DND-41 (cell line): ENCODE measurements around the gene CACNB1.

ENCODE experiments used
- ATAC-seq: fragments of 200-7000 bp; cut with Tn5 transposase; 3 replicates; pipeline ENCODE4 v1.9.1; 2021; ENCODE audit warnings: low read depth; ENCODE audit not compliant: insufficient read depth
- DNase-seq: peaks from one replicate; pipeline ENCODE4 v3.0.0-alpha.2; 2020
- H2AFZ ChIP-seq: 2 replicates; pipeline ENCODE4 v1.6.0; 2012; ENCODE audit warnings: low read depth, low read length
- H3K27ac ChIP-seq: 2 replicates; pipeline ENCODE4 v1.5.1; 2012; ENCODE audit warnings: low read length, inconsistent platforms
- H3K27me3 ChIP-seq: fragments of 200-600 bp; sonication (generic); 2 replicates; pipeline ENCODE4 v1.6.0; 2012; ENCODE audit warnings: low read length, mild to moderate bottlenecking, inconsistent platforms; ENCODE audit not compliant: insufficient read depth, poor library complexity
- H3K36me3 ChIP-seq: 2 replicates; pipeline ENCODE4 v1.5.1; 2012; ENCODE audit warnings: low read length, inconsistent platforms; ENCODE audit not compliant: insufficient read depth
- H3K4me1 ChIP-seq: 2 replicates; pipeline ENCODE4 v1.5.1; 2012; ENCODE audit warnings: mild to moderate bottlenecking, low read length; ENCODE audit not compliant: insufficient read depth
- H3K4me2 ChIP-seq: 2 replicates; pipeline ENCODE4 v1.6.0; 2012; ENCODE audit warnings: mild to moderate bottlenecking, moderate library complexity, low read length, inconsistent platforms; ENCODE audit not compliant: insufficient read depth
- H3K4me3 ChIP-seq, 2 experiments: fragments of 200-600 bp in 1 of 2; shearing (Covaris generic) in 1 of 2; 2 replicates each; pipeline ENCODE4 v1.5.1; 2012 to 2016; ENCODE audit warnings: inconsistent platforms in 2 of 2, low read length in 2 of 2, mild to moderate bottlenecking in 2 of 2, low read depth in 1 of 2, moderate library complexity in 1 of 2
- H3K79me2 ChIP-seq: 2 replicates; pipeline ENCODE4 v1.6.0; 2012; ENCODE audit warnings: low read length, inconsistent platforms; ENCODE audit not compliant: insufficient read depth
- H3K9ac ChIP-seq: 2 replicates; pipeline ENCODE4 v1.6.0; 2012; ENCODE audit warnings: low read depth, mild to moderate bottlenecking, inconsistent platforms, low read length, moderate library complexity
- H3K9me3 ChIP-seq: 2 replicates; pipeline ENCODE4 v1.5.1; 2012; ENCODE audit warnings: low read length, moderate library complexity, mild to moderate bottlenecking, inconsistent platforms; ENCODE audit not compliant: insufficient read depth, severe bottlenecking
- H4K20me1 ChIP-seq: 2 replicates; pipeline ENCODE4 v1.6.0; 2012; ENCODE audit warnings: low read length; ENCODE audit not compliant: insufficient read depth
- EZH2 ChIP-seq: IDR thresholded peaks from 3 replicates; pipeline ENCODE4 v1.6.1; 2012; ENCODE audit warnings: borderline replicate concordance, low read depth, mild to moderate bottlenecking, moderate library complexity, low read length, inconsistent platforms; ENCODE audit not compliant: severe bottlenecking
- TF ChIP-seq, protein P1 (sequence below): IDR thresholded peaks from 2 replicates; pipeline ENCODE4 v1.5.1; 2012; ENCODE audit warnings: borderline replicate concordance, low read length, moderate library complexity, mild to moderate bottlenecking; ENCODE audit not compliant: poor library complexity, severe bottlenecking; ENCODE audit errors: extremely low read depth

Gene CACNB1

DNA sequence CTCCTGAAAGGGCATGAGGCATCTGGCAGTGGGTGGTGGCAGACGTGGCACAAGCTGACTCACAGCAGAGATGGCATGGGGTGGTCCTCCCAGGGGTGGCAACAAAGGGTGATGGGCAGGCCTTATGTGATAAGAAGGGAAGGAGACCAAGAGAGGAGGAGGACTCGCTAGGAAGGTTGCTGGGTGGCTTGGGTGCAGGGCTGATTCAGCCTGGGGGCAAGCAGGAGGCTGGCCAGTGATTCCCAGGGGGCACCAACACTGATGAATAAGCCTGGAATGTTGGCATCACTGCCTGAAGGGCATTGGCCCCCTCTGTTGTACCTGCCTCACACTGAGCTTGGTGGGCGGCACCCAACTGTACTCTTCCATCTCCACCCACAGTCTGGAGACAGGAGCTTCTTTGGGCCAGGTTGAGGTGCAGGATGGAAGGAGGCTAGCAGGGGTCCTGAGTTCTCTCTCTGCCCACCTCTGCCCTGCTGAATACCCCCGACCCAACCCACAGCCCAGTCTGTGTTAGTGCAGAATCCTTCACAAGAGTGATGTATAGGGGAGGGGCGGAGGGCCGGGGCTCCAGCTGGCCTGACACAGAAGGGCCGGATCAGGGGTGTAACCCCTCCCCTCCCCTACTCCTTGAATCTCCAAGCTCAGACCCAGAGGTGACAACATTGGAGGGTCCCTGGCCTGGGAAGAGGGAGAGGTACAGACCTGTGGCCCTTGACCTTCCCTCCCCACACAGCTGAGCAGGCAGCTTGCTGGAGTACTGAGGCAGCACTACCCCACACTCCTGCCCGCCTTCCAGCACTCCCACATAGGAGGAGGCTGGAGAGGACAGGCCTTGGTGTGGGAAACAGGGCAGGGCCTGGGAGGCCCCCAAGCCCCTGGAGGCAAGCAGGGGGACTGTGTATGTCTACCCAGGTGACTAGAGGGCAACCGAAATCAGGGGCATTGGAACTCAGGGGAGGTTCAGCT lies 25.7 kb upstream of the CACNB1 start:
- no peaks in the 10 kb centered on the region for H3K27me3 ChIP-seq
- H3K9ac ChIP-seq, result no peak overlapping the region
- no peak overlapping the region for H3K4me3 ChIP-seq
- H3K9me3 ChIP-seq, result no peaks in the 10 kb centered on the region
- DNase-seq (no peak), ATAC-seq (no peak)
- H3K27ac ChIP-seq, result no peak overlapping the region
- H3K79me2 ChIP-seq, result no peaks in the 10 kb centered on the region
- H3K36me3 ChIP-seq, result no peaks in the 10 kb centered on the region
- no peak overlapping the region for H3K4me2 ChIP-seq
- no peaks in the 10 kb centered on the region for H3K4me1 ChIP-seq
- H4K20me1 ChIP-seq, result 0 out of 2 replicates have a peak, but pooled peaks cover 6% of the 10 kb centered on the region
- no peak overlapping the region for H2AFZ ChIP-seq
- TF ChIP-seq EZH2, result no peak
- TF ChIP-seq, protein P1, sequence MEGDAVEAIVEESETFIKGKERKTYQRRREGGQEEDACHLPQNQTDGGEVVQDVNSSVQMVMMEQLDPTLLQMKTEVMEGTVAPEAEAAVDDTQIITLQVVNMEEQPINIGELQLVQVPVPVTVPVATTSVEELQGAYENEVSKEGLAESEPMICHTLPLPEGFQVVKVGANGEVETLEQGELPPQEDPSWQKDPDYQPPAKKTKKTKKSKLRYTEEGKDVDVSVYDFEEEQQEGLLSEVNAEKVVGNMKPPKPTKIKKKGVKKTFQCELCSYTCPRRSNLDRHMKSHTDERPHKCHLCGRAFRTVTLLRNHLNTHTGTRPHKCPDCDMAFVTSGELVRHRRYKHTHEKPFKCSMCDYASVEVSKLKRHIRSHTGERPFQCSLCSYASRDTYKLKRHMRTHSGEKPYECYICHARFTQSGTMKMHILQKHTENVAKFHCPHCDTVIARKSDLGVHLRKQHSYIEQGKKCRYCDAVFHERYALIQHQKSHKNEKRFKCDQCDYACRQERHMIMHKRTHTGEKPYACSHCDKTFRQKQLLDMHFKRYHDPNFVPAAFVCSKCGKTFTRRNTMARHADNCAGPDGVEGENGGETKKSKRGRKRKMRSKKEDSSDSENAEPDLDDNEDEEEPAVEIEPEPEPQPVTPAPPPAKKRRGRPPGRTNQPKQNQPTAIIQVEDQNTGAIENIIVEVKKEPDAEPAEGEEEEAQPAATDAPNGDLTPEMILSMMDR, result no peak

DNA sequence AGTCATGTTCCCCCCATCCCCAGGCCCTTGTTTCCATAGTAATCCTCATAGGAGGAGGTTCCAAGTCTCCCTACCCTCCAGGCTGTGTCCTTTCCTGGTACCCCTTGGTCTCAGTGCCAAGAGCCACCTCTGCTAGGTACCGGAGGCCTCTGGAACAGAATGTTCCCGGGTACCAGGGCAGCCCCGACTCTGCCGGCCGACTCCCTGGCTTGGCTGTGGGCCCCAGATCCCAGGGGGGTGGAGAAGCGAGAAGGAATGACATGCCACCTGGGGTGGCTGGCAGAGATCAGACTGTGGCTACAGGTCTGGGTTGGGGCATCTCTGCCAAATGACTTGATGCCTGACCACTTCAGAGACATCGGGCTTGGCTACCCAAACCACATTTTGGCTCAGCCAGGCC lies 24.7 kb upstream of the CACNB1 start:
- Histone ChIP-seq H2AFZ (no peak overlapping the region), H3K9me3 (no peaks in the 10 kb centered on the region), H3K4me1 (no peaks in the 10 kb centered on the region), H3K4me2 (no peak overlapping the region), H3K79me2 (no peaks in the 10 kb centered on the region), H3K4me3 (no peak overlapping the region), H3K27me3 (no peaks in the 10 kb centered on the region), H3K36me3 (no peaks in the 10 kb centered on the region), H4K20me1 (0 out of 2 replicates have a peak, but pooled peaks cover 6% of the 10 kb centered on the region), H3K27ac (no peak overlapping the region), H3K9ac (no peak overlapping the region)
- ATAC-seq, result no peak
- DNase-seq, result no peak
- no peak for TF ChIP-seq EZH2
- TF ChIP-seq, protein P1, result no peak

DNA sequence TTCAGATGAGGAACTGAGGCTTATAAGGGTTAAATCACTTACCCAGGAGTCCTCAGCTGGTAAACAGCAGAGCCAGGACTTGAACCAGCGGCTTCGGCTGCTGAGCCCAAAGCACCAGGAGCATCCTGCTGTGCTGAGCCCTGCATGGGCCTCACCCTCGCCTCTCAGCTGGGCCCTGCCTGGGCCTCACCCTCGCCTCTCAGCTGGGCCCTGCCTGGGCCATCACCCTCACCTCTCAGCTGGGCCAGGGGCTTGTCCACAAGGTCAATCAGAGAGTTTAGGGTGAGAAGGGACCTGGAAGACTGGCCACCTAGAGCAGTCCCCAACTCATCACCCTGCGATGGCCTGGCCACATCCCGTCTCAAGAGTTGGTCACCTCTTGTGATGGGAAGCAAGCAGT lies 24.1 kb upstream of the CACNB1 start:
- ATAC-seq, result no peak
- no peak overlapping the region for H2AFZ ChIP-seq
- H3K79me2 ChIP-seq, result no peaks in the 10 kb centered on the region
- H3K27me3 ChIP-seq, result no peaks in the 10 kb centered on the region
- no peak for DNase-seq
- no peak overlapping the region for H3K4me2 ChIP-seq
- no peak overlapping the region for H3K4me3 ChIP-seq
- H3K9me3 ChIP-seq, result no peaks in the 10 kb centered on the region
- H3K27ac ChIP-seq, result no peak overlapping the region
- H3K36me3 ChIP-seq, result no peaks in the 10 kb centered on the region
- no peak overlapping the region for H3K9ac ChIP-seq
- 0 out of 2 replicates have a peak, but pooled peaks cover 6% of the 10 kb centered on the region for H4K20me1 ChIP-seq
- H3K4me1 ChIP-seq, result no peaks in the 10 kb centered on the region
- TF ChIP-seq EZH2, result no peak
- TF ChIP-seq, protein P1, result no peak
